T1000 (cell line): ENCODE data around the gene HHEX.
"Not testable (repeated sequence)": the region's sequence is repeated elsewhere in the genome, so short reads cannot be mapped to it uniquely, and the experiment has no call there.

Experiments used
- DNase-seq: peaks from one replicate; lab custom pipeline; 2025; ENCODE audit warnings: mixed read lengths; lab: John Stamatoyannopoulos, UW

HHEX gene

GRCh38 chr10:92689663-92690210 lies at the start of gene HHEX:
Gene HHEX, plus strand, starts transcription at chr10:92689955. Its CDS starts 32 bp downstream, at chr10:92689987.
- peak; percentile 21 for DNase-seq

- no peak for DNase-seq
These were observed 49.6 kb upstream of the HHEX start for GRCh38 chr10:92640107-92640506.

- no peak for DNase-seq
These were observed 48.3 kb upstream of the HHEX start for GRCh38 chr10:92641492-92641891.

GRCh38 chr10:92644921-92645320 lies 44.8 kb upstream of the HHEX start:
- DNase-seq: no peak

- not testable (repeated sequence) for DNase-seq
These were observed 38.9 kb upstream of the HHEX start for GRCh38 chr10:92650864-92651263.

GRCh38 chr10:92655426-92655825 lies 34.3 kb upstream of the HHEX start:
- no peak for DNase-seq

GRCh38 chr10:92656266-92656961 lies 33.3 kb upstream of the HHEX start:
- no peak for DNase-seq

GRCh38 chr10:92657024-92657423 lies 32.7 kb upstream of the HHEX start:
- DNase-seq: no peak

- no peak for DNase-seq
These were observed 26.9 kb upstream of the HHEX start for GRCh38 chr10:92662848-92663247.

GRCh38 chr10:92664322-92664721 lies 25.4 kb upstream of the HHEX start:
- DNase-seq: no peak

GRCh38 chr10:92667078-92667477 lies 22.7 kb upstream of the HHEX start:
- no peak for DNase-seq

- no peak for DNase-seq
These were observed 12.0 kb upstream of the HHEX start for GRCh38 chr10:92677708-92678107.

GRCh38 chr10:92678206-92678605 lies 11.5 kb upstream of the HHEX start:
- no peak for DNase-seq

- DNase-seq: no peak
These were observed 8.4 kb upstream of the HHEX start for GRCh38 chr10:92681306-92681834.

- no peak for DNase-seq
These were observed 1.2 kb upstream of the HHEX start for GRCh38 chr10:92688573-92688926.

- no peak for DNase-seq
These were observed 660 bp upstream of the HHEX start for GRCh38 chr10:92688927-92689662.

GRCh38 chr10:92690211-92690914 lies 608 bp downstream of the HHEX start:
- DNase-seq: peak; percentile 45

GRCh38 chr10:92690915-92691590 lies 1.3 kb downstream of the HHEX start:
- no peak for DNase-seq

- DNase-seq: no peak
These were observed 1.9 kb downstream of the HHEX start for GRCh38 chr10:92691591-92692079.

- no peak for DNase-seq
These were observed 2.4 kb downstream of the HHEX start for GRCh38 chr10:92692080-92692671.
